GM19099 (cell line): ENCODE data around the gene SLC1A3.

ENCODE experiments used
- POLR2A ChIP-seq: IDR thresholded peaks from 3 replicates; pipeline ENCODE4 v1.6.1; 2011; ENCODE audit warnings: low read depth; ENCODE audit not compliant: insufficient read length; ENCODE audit errors: extremely low read depth

The SLC1A3 gene

DNA sequence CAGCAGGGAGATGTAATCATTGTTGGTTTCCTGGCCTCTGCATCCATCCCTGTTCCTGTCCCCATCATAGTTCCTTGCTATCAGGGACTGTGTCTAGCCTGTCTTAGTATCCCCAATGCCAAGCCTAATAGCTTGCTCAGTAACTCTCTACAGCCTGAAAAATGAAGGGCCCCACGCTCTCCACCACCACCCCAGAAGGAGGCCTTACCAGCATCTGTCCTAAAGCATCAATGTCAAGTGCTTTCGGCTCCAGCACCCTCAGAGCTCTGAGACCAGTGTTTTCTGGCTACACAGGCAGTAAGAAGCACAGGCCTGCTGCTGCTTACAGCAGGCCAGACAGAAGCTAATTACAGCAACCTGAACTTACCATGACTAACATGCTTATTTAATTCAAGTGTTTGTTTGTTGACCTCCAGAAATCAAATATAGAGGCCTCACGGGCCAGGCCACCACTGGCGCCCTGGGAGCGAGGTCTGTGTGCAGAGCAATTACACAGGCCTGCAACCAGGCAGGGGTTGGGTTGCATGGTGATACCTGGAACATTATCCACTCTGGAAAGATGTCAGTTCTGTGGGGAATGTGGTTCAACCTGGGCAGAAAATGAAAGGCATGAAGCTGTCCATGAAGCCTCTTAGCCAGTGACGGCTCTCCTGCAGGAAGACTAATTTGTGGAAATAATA lies 124.3 kb downstream of the SLC1A3 start:
- no peak for TF ChIP-seq POLR2A

DNA sequence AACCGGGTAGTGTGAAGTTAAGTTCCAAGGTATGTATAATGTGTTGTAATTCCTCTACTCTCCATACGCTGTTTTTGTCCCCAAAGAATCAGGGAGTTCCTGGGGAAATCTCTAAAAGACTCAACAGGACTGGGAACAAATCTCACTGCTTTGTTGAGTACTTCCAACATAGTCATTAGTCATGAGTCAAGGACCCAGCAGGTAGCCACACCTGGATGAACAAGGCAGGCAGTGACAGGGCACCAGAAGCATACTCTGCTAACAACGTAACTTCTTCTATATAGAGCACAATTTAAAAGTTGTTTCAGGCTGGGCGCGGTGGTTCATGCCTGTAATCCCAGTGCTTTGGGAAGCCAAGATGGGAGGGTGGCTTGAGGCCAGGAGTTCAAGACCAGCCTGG lies 126.8 kb downstream of the SLC1A3 start:
- no peak for TF ChIP-seq POLR2A

DNA sequence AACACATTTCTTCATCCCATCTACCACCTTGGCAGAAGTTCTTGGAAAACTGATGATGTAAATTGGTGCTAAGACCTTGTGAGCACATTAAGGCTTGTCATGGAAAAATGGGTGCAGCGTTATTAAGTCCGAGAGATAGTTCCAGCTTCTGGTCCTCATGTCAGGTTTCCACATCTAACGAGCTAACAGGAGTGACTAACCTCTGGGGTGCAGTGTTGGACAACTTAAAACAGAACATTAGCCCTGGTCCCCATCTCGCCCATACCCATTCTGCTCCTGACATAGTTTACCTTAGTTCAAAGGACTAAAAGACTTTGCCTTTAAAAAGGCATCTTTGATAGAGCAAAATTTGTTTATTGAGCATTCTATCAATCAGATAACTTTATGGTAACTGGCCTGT lies 128.0 kb downstream of the SLC1A3 start:
- TF ChIP-seq POLR2A, result no peak

DNA sequence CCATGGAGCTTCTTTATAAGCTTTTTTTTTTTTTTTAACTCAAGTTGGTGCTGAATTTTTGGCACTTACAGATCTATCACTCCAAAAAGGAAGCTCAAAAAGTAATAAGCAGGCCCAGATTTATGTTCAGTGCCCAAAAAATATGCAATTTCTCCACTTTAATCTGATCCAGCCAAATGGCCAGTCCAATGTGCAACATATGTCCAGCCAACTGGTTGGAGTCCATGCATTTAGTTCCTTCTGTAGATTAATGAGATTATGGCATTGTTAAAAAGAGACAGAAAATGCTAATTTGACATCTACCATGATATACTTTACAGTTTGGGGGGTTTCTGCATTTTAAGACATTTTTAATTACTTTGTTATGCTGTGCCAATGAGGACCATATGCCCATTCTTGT lies 129.5 kb downstream of the SLC1A3 start:
- TF ChIP-seq POLR2A, result no peak
